ENCODE measurements around the gene P2RY8.

GRCh38 chrX:1419545-1420355, 117.2 kb downstream of the P2RY8 start:
- no peak for TF ChIP-seq GABPA (IDR thresholded peaks at IDR 0.05; ENCODE audit: low read depth)
- TF ChIP-seq, protein P1, sequence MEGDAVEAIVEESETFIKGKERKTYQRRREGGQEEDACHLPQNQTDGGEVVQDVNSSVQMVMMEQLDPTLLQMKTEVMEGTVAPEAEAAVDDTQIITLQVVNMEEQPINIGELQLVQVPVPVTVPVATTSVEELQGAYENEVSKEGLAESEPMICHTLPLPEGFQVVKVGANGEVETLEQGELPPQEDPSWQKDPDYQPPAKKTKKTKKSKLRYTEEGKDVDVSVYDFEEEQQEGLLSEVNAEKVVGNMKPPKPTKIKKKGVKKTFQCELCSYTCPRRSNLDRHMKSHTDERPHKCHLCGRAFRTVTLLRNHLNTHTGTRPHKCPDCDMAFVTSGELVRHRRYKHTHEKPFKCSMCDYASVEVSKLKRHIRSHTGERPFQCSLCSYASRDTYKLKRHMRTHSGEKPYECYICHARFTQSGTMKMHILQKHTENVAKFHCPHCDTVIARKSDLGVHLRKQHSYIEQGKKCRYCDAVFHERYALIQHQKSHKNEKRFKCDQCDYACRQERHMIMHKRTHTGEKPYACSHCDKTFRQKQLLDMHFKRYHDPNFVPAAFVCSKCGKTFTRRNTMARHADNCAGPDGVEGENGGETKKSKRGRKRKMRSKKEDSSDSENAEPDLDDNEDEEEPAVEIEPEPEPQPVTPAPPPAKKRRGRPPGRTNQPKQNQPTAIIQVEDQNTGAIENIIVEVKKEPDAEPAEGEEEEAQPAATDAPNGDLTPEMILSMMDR (IDR thresholded peaks at IDR 0.05; ENCODE audit: insufficient read depth, low read length), result no peak
- TF ChIP-seq REST (IDR thresholded peaks at IDR 0.05; ENCODE audit: insufficient replicate concordance, low read depth), result no peak
- TF ChIP-seq POLR2AphosphoS5 (IDR thresholded peaks at IDR 0.05; ENCODE audit: low read depth), result no peak
